ENCODE data around the gene MED17. TPM values are rescaled to one million over a fixed set of nuclear protein-coding genes. Genes with fewer than 3 reads are reported as not detected.
"Not testable (repeated sequence)": the region's sequence is repeated elsewhere in the genome, so short reads cannot be mapped to it uniquely, and the experiment has no call there.

Gene MED17
- polyA plus RNA-seq, 1 donor = 33.7 TPM

GRCh38 chr11:93773601-93774200, 10.4 kb upstream of the MED17 start:
- DNase-seq = no peak
- Histone ChIP-seq H3K9me3 (ENCODE audit: control insufficient read depth, low read depth, low read length) (peaks cover 9% of the 10 kb centered on the region), H3K27ac (ENCODE audit: low read length) (no peak overlapping the region), H3K36me3 (ENCODE audit: control insufficient read depth, insufficient read depth, low read length) (no peaks in the 10 kb centered on the region), H3K4me3 (ENCODE audit: low read length) (no peak overlapping the region), H3K27me3 (ENCODE audit: control insufficient read depth, insufficient read depth, low read length) (no peaks in the 10 kb centered on the region), H3K4me1 (ENCODE audit: control insufficient read depth, insufficient read depth, low read length) (no peaks in the 10 kb centered on the region)
- WGBS (ENCODE audit: insufficient coverage, low lambda C conversion rate) = no CpG with 5 or more reads among the region's 10 CpGs

- not testable (repeated sequence) for H3K27me3 ChIP-seq (ENCODE audit: control insufficient read depth, insufficient read depth, low read length)
- WGBS (ENCODE audit: insufficient coverage, low lambda C conversion rate) = no CpG with 5 or more reads among the region's 3 CpGs
These were observed 9.5 kb upstream of the MED17 start for GRCh38 chr11:93774560-93774959.

GRCh38 chr11:93775289-93775688, 8.8 kb upstream of the MED17 start:
- Histone ChIP-seq H3K36me3 (ENCODE audit: control insufficient read depth, insufficient read depth, low read length) (no peaks in the 10 kb centered on the region), H3K4me1 (ENCODE audit: control insufficient read depth, insufficient read depth, low read length) (no peaks in the 10 kb centered on the region), H3K9me3 (ENCODE audit: control insufficient read depth, low read depth, low read length) (peaks cover 9% of the 10 kb centered on the region), H3K27me3 (ENCODE audit: control insufficient read depth, insufficient read depth, low read length) (no peaks in the 10 kb centered on the region), H3K27ac (ENCODE audit: low read length) (no peak overlapping the region), H3K4me3 (ENCODE audit: low read length) (no peak overlapping the region)
- DNase-seq = no peak
- WGBS (ENCODE audit: insufficient coverage, low lambda C conversion rate) = no CpG with 5 or more reads among the region's 2 CpGs

More at GRCh38 chr11:93774560-93774959, 9.5 kb upstream of the MED17 start:
- not testable (repeated sequence) for H3K27ac ChIP-seq (ENCODE audit: low read length); H3K36me3 ChIP-seq (ENCODE audit: control insufficient read depth, insufficient read depth, low read length); H3K9me3 ChIP-seq (ENCODE audit: control insufficient read depth, low read depth, low read length); H3K4me1 ChIP-seq (ENCODE audit: control insufficient read depth, insufficient read depth, low read length); DNase-seq; H3K4me3 ChIP-seq (ENCODE audit: low read length)

- peak overlapping the region; percentile 83 for H3K4me3 ChIP-seq (ENCODE audit: low read length)
These were observed 720 bp upstream of the MED17 start for GRCh38 chr11:93783362-93783761.

GRCh38 chr11:93783765-93784144, 327 bp upstream of the MED17 start:
- no peaks in the 10 kb centered on the region for H3K9me3 ChIP-seq (ENCODE audit: control insufficient read depth, low read depth, low read length)
- WGBS (ENCODE audit: insufficient coverage, low lambda C conversion rate) = 0% methylated on average over 1 of the region's 10 CpGs
- peaks cover 7% of the 10 kb centered on the region for H3K36me3 ChIP-seq (ENCODE audit: control insufficient read depth, insufficient read depth, low read length)
- no peak for DNase-seq
- peak overlapping the region; percentile 84 for H3K27ac ChIP-seq (ENCODE audit: low read length)
- no peaks in the 10 kb centered on the region for H3K27me3 ChIP-seq (ENCODE audit: control insufficient read depth, insufficient read depth, low read length)
- peak overlapping the region; percentile 83 for H3K4me3 ChIP-seq (ENCODE audit: low read length)
- peaks cover 14% of the 10 kb centered on the region for H3K4me1 ChIP-seq (ENCODE audit: control insufficient read depth, insufficient read depth, low read length)

More at GRCh38 chr11:93783362-93783761, 720 bp upstream of the MED17 start:
- DNase-seq = no peak
- H3K36me3 ChIP-seq (ENCODE audit: control insufficient read depth, insufficient read depth, low read length) = peaks cover 4% of the 10 kb centered on the region
- no peaks in the 10 kb centered on the region for H3K9me3 ChIP-seq (ENCODE audit: control insufficient read depth, low read depth, low read length)
- H3K4me1 ChIP-seq (ENCODE audit: control insufficient read depth, insufficient read depth, low read length) = peaks cover 14% of the 10 kb centered on the region
- WGBS (ENCODE audit: insufficient coverage, low lambda C conversion rate) = no CpG with 5 or more reads among the region's 7 CpGs
- no peak overlapping the region for H3K27ac ChIP-seq (ENCODE audit: low read length)
- H3K27me3 ChIP-seq (ENCODE audit: control insufficient read depth, insufficient read depth, low read length) = no peaks in the 10 kb centered on the region

- WGBS (ENCODE audit: insufficient coverage, low lambda C conversion rate) = no CpG with 5 or more reads among the region's 13 CpGs
- no peaks in the 10 kb centered on the region for H3K9me3 ChIP-seq (ENCODE audit: control insufficient read depth, low read depth, low read length)
- H3K4me1 ChIP-seq (ENCODE audit: control insufficient read depth, insufficient read depth, low read length) = peaks cover 14% of the 10 kb centered on the region
- H3K36me3 ChIP-seq (ENCODE audit: control insufficient read depth, insufficient read depth, low read length) = peaks cover 17% of the 10 kb centered on the region
- peak overlapping the region; percentile 83 for H3K4me3 ChIP-seq (ENCODE audit: low read length)
- H3K27me3 ChIP-seq (ENCODE audit: control insufficient read depth, insufficient read depth, low read length) = no peaks in the 10 kb centered on the region
- peak overlapping the region; percentile 84 for H3K27ac ChIP-seq (ENCODE audit: low read length)
- DNase-seq = no peak
These were observed 866 bp downstream of the MED17 start for GRCh38 chr11:93784935-93785360.

GRCh38 chr11:93791493-93791892, 7.4 kb downstream of the MED17 start:
- Histone ChIP-seq H3K27ac (ENCODE audit: low read length) (no peak overlapping the region), H3K4me3 (ENCODE audit: low read length) (no peak overlapping the region), H3K9me3 (ENCODE audit: control insufficient read depth, low read depth, low read length) (no peaks in the 10 kb centered on the region), H3K36me3 (ENCODE audit: control insufficient read depth, insufficient read depth, low read length) (peaks cover 68% of the 10 kb centered on the region), H3K27me3 (ENCODE audit: control insufficient read depth, insufficient read depth, low read length) (no peaks in the 10 kb centered on the region), H3K4me1 (ENCODE audit: control insufficient read depth, insufficient read depth, low read length) (peaks cover 5% of the 10 kb centered on the region)
- no peak for DNase-seq
- WGBS (ENCODE audit: insufficient coverage, low lambda C conversion rate) = 94% methylated on average over 2 of the region's 5 CpGs

- no peak overlapping the region for H3K4me3 ChIP-seq (ENCODE audit: low read length)
- no peak for DNase-seq
- no peaks in the 10 kb centered on the region for H3K27me3 ChIP-seq (ENCODE audit: control insufficient read depth, insufficient read depth, low read length)
- no peak overlapping the region for H3K27ac ChIP-seq (ENCODE audit: low read length)
- no peaks in the 10 kb centered on the region for H3K4me1 ChIP-seq (ENCODE audit: control insufficient read depth, insufficient read depth, low read length)
- WGBS (ENCODE audit: insufficient coverage, low lambda C conversion rate) = no CpG with 5 or more reads among the region's 6 CpGs
- H3K36me3 ChIP-seq (ENCODE audit: control insufficient read depth, insufficient read depth, low read length) = peaks cover 75% of the 10 kb centered on the region
- H3K9me3 ChIP-seq (ENCODE audit: control insufficient read depth, low read depth, low read length) = no peaks in the 10 kb centered on the region
These were observed 12.6 kb downstream of the MED17 start for GRCh38 chr11:93796441-93797231.

- Histone ChIP-seq H3K9me3 (ENCODE audit: control insufficient read depth, low read depth, low read length) (no peaks in the 10 kb centered on the region), H3K4me3 (ENCODE audit: low read length) (no peak overlapping the region), H3K27ac (ENCODE audit: low read length) (no peak overlapping the region), H3K4me1 (ENCODE audit: control insufficient read depth, insufficient read depth, low read length) (no peaks in the 10 kb centered on the region), H3K36me3 (ENCODE audit: control insufficient read depth, insufficient read depth, low read length) (peaks cover 67% of the 10 kb centered on the region), H3K27me3 (ENCODE audit: control insufficient read depth, insufficient read depth, low read length) (no peaks in the 10 kb centered on the region)
- no CpG with 5 or more reads among the region's 2 CpGs for WGBS (ENCODE audit: insufficient coverage, low lambda C conversion rate)
- DNase-seq = no peak
These were observed 17.3 kb downstream of the MED17 start for GRCh38 chr11:93801366-93801765.

GRCh38 chr11:93804879-93805278, 20.8 kb downstream of the MED17 start:
- no CpG with 5 or more reads among the region's 2 CpGs for WGBS (ENCODE audit: insufficient coverage, low lambda C conversion rate)
- Histone ChIP-seq H3K4me3 (ENCODE audit: low read length) (no peak overlapping the region), H3K36me3 (ENCODE audit: control insufficient read depth, insufficient read depth, low read length) (peaks cover 65% of the 10 kb centered on the region), H3K9me3 (ENCODE audit: control insufficient read depth, low read depth, low read length) (no peaks in the 10 kb centered on the region), H3K4me1 (ENCODE audit: control insufficient read depth, insufficient read depth, low read length) (no peaks in the 10 kb centered on the region), H3K27me3 (ENCODE audit: control insufficient read depth, insufficient read depth, low read length) (no peaks in the 10 kb centered on the region), H3K27ac (ENCODE audit: low read length) (no peak overlapping the region)
- DNase-seq = no peak
